NT2/D1 (cell line): ENCODE measurements around the gene CDC26.

Experiments used
- SUZ12 ChIP-seq: IDR thresholded peaks from 2 replicates; pipeline ENCODE4 v1.6.1; 2011; ENCODE audit not compliant: insufficient read length, insufficient read depth; ENCODE audit errors: extremely low read depth
- YY1 ChIP-seq: IDR thresholded peaks from 2 replicates; pipeline ENCODE4 v1.6.1; 2011; ENCODE audit not compliant: insufficient read length, insufficient read depth
- ZNF274 ChIP-seq: IDR thresholded peaks from 2 replicates; pipeline ENCODE4 v1.6.1; 2011; ENCODE audit warnings: mild to moderate bottlenecking, low read depth, low read length

DNA sequence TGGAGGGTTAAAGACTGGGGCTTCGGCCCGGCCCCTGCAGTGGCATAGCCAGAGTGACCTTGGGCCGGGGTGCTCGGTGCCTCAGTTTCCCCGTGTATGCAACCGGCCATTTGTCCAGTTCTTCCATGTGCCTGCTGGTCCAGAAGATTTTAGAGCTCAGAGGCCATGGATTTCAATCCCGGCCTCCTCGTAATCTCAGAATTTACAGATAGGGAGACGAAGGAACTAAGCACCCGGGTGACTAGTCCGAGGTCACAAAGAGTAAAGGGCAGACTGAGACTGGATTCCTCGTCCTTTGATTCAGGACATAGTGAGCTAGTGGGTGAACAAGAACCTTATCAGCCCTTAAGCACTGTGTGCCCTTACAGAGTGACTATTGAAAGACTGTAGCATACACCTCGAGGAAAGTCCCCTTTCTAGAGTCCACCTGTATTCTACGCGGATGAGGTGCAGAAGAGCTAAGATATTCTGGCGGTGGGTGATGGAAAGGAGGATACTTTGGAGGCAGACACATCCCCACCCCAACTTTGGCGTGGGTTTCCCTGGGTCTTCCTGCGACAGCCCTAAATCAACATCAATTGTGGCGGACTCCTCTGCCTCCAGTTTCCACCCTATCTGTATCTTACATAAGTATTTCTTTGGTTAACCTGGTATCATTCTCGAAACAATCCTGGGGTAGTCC, 53.4 kb downstream of the CDC26 start:
- TF ChIP-seq ZNF274: no peak
- TF ChIP-seq YY1: no peak
- no peak for TF ChIP-seq SUZ12
